Type B pancreatic cell (in vitro differentiated cells): ENCODE data around the gene ALKBH3. TPM values are rescaled to one million over a fixed set of nuclear protein-coding genes. Genes with fewer than 3 reads are reported as not detected.

Experiments used
- DNase-seq: peaks from one replicate; pipeline ENCODE4 v3.0.0; 2021; ENCODE audit warnings: mixed read lengths; ENCODE audit not compliant: unreplicated experiment; ENCODE audit errors: extremely low spot score
- H3K27ac Mint-ChIP-seq: 2 replicates; pipeline ENCODE4 v1.8.0; 2021; ENCODE audit warnings: mild to moderate bottlenecking, mixed read lengths
- H3K27me3 Mint-ChIP-seq: 2 replicates; pipeline ENCODE4 v1.8.0; 2021; ENCODE audit warnings: mixed read lengths
- H3K36me3 Mint-ChIP-seq: 2 replicates; pipeline ENCODE4 v1.8.0; 2021; ENCODE audit warnings: mixed read lengths
- H3K4me1 Mint-ChIP-seq: one replicate; pipeline ENCODE4 v1.8.0; 2021; ENCODE audit warnings: mixed read lengths; ENCODE audit not compliant: unreplicated experiment
- H3K4me3 Mint-ChIP-seq: 2 replicates; pipeline ENCODE4 v1.8.0; 2021; ENCODE audit warnings: mild to moderate bottlenecking, mixed read lengths
- H3K9me3 Mint-ChIP-seq: 2 replicates; pipeline ENCODE4 v1.8.0; 2021; ENCODE audit warnings: mixed read lengths
- CTCF ChIP-seq: fragments of 200-600 bp; sonication (generic); conservative IDR thresholded peaks from 2 replicates; pipeline ENCODE4 v1.5.0; 2021; ENCODE audit warnings: antibody characterized with exemption, mild to moderate bottlenecking
- total RNA-seq: library from RNA; stranded (reverse); gene quantifications from 2 replicates; pipeline ENCODE4 v1.2.1, GENCODE V29; 2021; ENCODE audit warnings: low replicate concordance

Gene ALKBH3
- total RNA-seq, 1 donor from 2014 or later, result 27.3 TPM

GRCh38 chr11:43937434-43938411, 57.1 kb downstream of the ALKBH3 start:
- no peak for DNase-seq
- H3K4me1 Mint-ChIP-seq, result peaks cover 26% of the 10 kb centered on the region
- peak; percentile 29 for TF ChIP-seq CTCF
- peaks cover 44% of the 10 kb centered on the region for H3K27me3 Mint-ChIP-seq
- no peaks in the 10 kb centered on the region for H3K36me3 Mint-ChIP-seq
- H3K4me3 Mint-ChIP-seq, result no peak overlapping the region
- H3K27ac Mint-ChIP-seq, result peak overlapping the region; percentile 8
- no peaks in the 10 kb centered on the region for H3K9me3 Mint-ChIP-seq

- DNase-seq, result no peak
- H3K27ac Mint-ChIP-seq, result peak overlapping the region; percentile 35
- peaks cover 19% of the 10 kb centered on the region for H3K4me1 Mint-ChIP-seq
- H3K4me3 Mint-ChIP-seq, result peak overlapping the region; percentile 90
- peaks cover 64% of the 10 kb centered on the region for H3K27me3 Mint-ChIP-seq
- H3K9me3 Mint-ChIP-seq, result no peaks in the 10 kb centered on the region
- no peak for TF ChIP-seq CTCF
- H3K36me3 Mint-ChIP-seq, result no peaks in the 10 kb centered on the region
Measured at GRCh38 chr11:43941257-43941994, 60.8 kb downstream of the ALKBH3 start.

- no peak overlapping the region for H3K27ac Mint-ChIP-seq
- peak overlapping the region; percentile 85 for H3K4me3 Mint-ChIP-seq
- no peak for DNase-seq
- TF ChIP-seq CTCF, result no peak
- no peaks in the 10 kb centered on the region for H3K9me3 Mint-ChIP-seq
- H3K4me1 Mint-ChIP-seq, result peaks cover 22% of the 10 kb centered on the region
- peaks cover 72% of the 10 kb centered on the region for H3K27me3 Mint-ChIP-seq
- H3K36me3 Mint-ChIP-seq, result no peaks in the 10 kb centered on the region
Measured at GRCh38 chr11:43942662-43943371, 62.2 kb downstream of the ALKBH3 start.

- Mint-ChIP-seq H3K4me3 (peak overlapping the region; percentile 93), H3K36me3 (no peaks in the 10 kb centered on the region), H3K27ac (peak overlapping the region; percentile 64), H3K27me3 (peaks cover 72% of the 10 kb centered on the region), H3K9me3 (no peaks in the 10 kb centered on the region), H3K4me1 (peaks cover 22% of the 10 kb centered on the region)
- DNase-seq, result no peak
- TF ChIP-seq CTCF, result peak; percentile 14
Measured at GRCh38 chr11:43943372-43943930, 62.8 kb downstream of the ALKBH3 start.
